Karpas-422 (cell line): ENCODE results near the gene PPL. TPM values are rescaled to one million over a fixed set of nuclear protein-coding genes. Genes with fewer than 3 reads are reported as not detected.

Experiments
- DNase-seq: peaks from one replicate; pipeline ENCODE4 v3.0.0-alpha.2; 2015
- H2AFZ ChIP-seq: fragments of 200-600 bp; sonication (generic); 2 replicates; pipeline ENCODE4 v1.6.1; 2014; ENCODE audit warnings: antibody characterized with exemption, low read length, mixed read lengths
- H3K27ac ChIP-seq: fragments of 200-600 bp; sonication (generic); 2 replicates; pipeline ENCODE4 v1.5.1; 2014; ENCODE audit warnings: mild to moderate bottlenecking, low read length, moderate library complexity
- H3K27me3 ChIP-seq: fragments of 200-600 bp; sonication (generic); 2 replicates; pipeline ENCODE4 v1.6.1; 2014; ENCODE audit warnings: low read length, mixed read lengths
- H3K36me3 ChIP-seq: fragments of 200-600 bp; sonication (generic); 2 replicates; pipeline ENCODE4 v1.6.1; 2014; ENCODE audit warnings: low read length, mixed read lengths; ENCODE audit not compliant: insufficient read depth
- H3K4me1 ChIP-seq: fragments of 200-600 bp; sonication (generic); 2 replicates; pipeline ENCODE4 v1.6.1; 2014; ENCODE audit warnings: mild to moderate bottlenecking, low read length, mixed read lengths
- H3K4me2 ChIP-seq: fragments of 200-600 bp; sonication (generic); 2 replicates; pipeline ENCODE4 v1.6.1; 2014; ENCODE audit warnings: low read length, low read depth, mild to moderate bottlenecking; ENCODE audit not compliant: poor library complexity, severe bottlenecking
- H3K4me3 ChIP-seq: fragments of 200-600 bp; sonication (generic); 2 replicates; pipeline ENCODE4 v1.5.1; 2014; ENCODE audit warnings: mild to moderate bottlenecking, antibody characterized with exemption, low read length, mixed read lengths
- H3K79me2 ChIP-seq: fragments of 200-600 bp; sonication (generic); 2 replicates; pipeline ENCODE4 v1.6.1; 2014; ENCODE audit warnings: mild to moderate bottlenecking, low read length, mixed read lengths
- H3K9ac ChIP-seq: fragments of 200-600 bp; sonication (generic); 2 replicates; pipeline ENCODE4 v1.6.0; 2014; ENCODE audit warnings: low read length
- H3K9me2 ChIP-seq: fragments of 200-600 bp; sonication (generic), shearing (Covaris generic); replicated peaks from 2 replicates; pipeline ENCODE4 v1.6.0; 2014; ENCODE audit warnings: mild to moderate bottlenecking, low read length, moderate library complexity; ENCODE audit not compliant: insufficient read depth
- H3K9me3 ChIP-seq: fragments of 300-700, 200-600 bp; sonication (generic); 2 replicates; pipeline ENCODE4 v1.6.1; 2014; ENCODE audit warnings: low read length, mixed read lengths
- H4K20me1 ChIP-seq: fragments of 200-600 bp; sonication (generic); 2 replicates; pipeline ENCODE4 v1.6.1; 2014; ENCODE audit warnings: mild to moderate bottlenecking, antibody characterized with exemption, low read length, low read depth; ENCODE audit not compliant: insufficient read depth
- total RNA-seq: library from RNA; depleted of rRNA; stranded (reverse); fragments of >200 nt; shearing (Covaris generic); gene quantifications from 2 replicates; pipeline ENCODE4 v1.2.3, GENCODE V29; 2014; ENCODE audit warnings: low replicate concordance

The PPL gene
- total RNA-seq, 1 experiment from 2014 or later: not detected

GRCh38 chr16:4877380-4877685, 59.6 kb downstream of the PPL start:
- Histone ChIP-seq H3K4me1 (no peaks in the 10 kb centered on the region), H3K4me3 (no peak overlapping the region), H3K27ac (no peak overlapping the region), H3K27me3 (no peaks in the 10 kb centered on the region), H3K9me2 (no peaks in the 10 kb centered on the region), H3K9ac (no peak overlapping the region), H3K4me2 (no peak overlapping the region), H3K9me3 (no peaks in the 10 kb centered on the region), H3K79me2 (no peaks in the 10 kb centered on the region), H3K36me3 (peaks cover 48% of the 10 kb centered on the region), H4K20me1 (no peaks in the 10 kb centered on the region), H2AFZ (no peak overlapping the region)
- DNase-seq: no peak

GRCh38 chr16:4876646-4877379, 60.1 kb downstream of the PPL start:
- H3K4me3 ChIP-seq: no peak overlapping the region
- no peak overlapping the region for H3K4me2 ChIP-seq
- no peak for DNase-seq
- H3K9ac ChIP-seq: no peak overlapping the region
- peaks cover 50% of the 10 kb centered on the region for H3K36me3 ChIP-seq
- peaks cover 3% of the 10 kb centered on the region; the same call in 1 of the 2 replicates for H3K79me2 ChIP-seq
- H2AFZ ChIP-seq: no peak overlapping the region
- H3K9me3 ChIP-seq: no peaks in the 10 kb centered on the region
- H3K4me1 ChIP-seq: no peaks in the 10 kb centered on the region
- no peaks in the 10 kb centered on the region for H3K27me3 ChIP-seq
- no peak overlapping the region for H3K27ac ChIP-seq
- no peaks in the 10 kb centered on the region for H4K20me1 ChIP-seq
- H3K9me2 ChIP-seq: no peaks in the 10 kb centered on the region

- H3K9me3 ChIP-seq: no peaks in the 10 kb centered on the region
- no peak overlapping the region for H3K9ac ChIP-seq
- no peak for DNase-seq
- H3K4me1 ChIP-seq: no peaks in the 10 kb centered on the region
- H3K36me3 ChIP-seq: peaks cover 46% of the 10 kb centered on the region
- no peaks in the 10 kb centered on the region for H3K27me3 ChIP-seq
- no peaks in the 10 kb centered on the region for H4K20me1 ChIP-seq
- H2AFZ ChIP-seq: no peak overlapping the region
- H3K4me2 ChIP-seq: no peak overlapping the region
- no peak overlapping the region for H3K4me3 ChIP-seq
- H3K27ac ChIP-seq: no peak overlapping the region
- peaks cover 3% of the 10 kb centered on the region; the same call in 1 of the 2 replicates for H3K79me2 ChIP-seq
- no peaks in the 10 kb centered on the region for H3K9me2 ChIP-seq
Observed at GRCh38 chr16:4874666-4875065, 62.3 kb downstream of the PPL start.

- no peaks in the 10 kb centered on the region for H3K4me1 ChIP-seq
- H3K4me3 ChIP-seq: no peak overlapping the region
- H3K27ac ChIP-seq: no peak overlapping the region
- no peak overlapping the region for H3K4me2 ChIP-seq
- no peak for DNase-seq
- H3K9me3 ChIP-seq: no peaks in the 10 kb centered on the region
- H3K36me3 ChIP-seq: peaks cover 37% of the 10 kb centered on the region; the same call in 1 of the 2 replicates
- no peaks in the 10 kb centered on the region for H3K9me2 ChIP-seq
- no peak overlapping the region for H3K9ac ChIP-seq
- H3K79me2 ChIP-seq: peaks cover 18% of the 10 kb centered on the region
- H3K27me3 ChIP-seq: no peaks in the 10 kb centered on the region
- H4K20me1 ChIP-seq: no peaks in the 10 kb centered on the region
- H2AFZ ChIP-seq: no peak overlapping the region
Observed at GRCh38 chr16:4873091-4873490, 63.9 kb downstream of the PPL start.

GRCh38 chr16:4871071-4871470, 65.9 kb downstream of the PPL start:
- Histone ChIP-seq H3K9me2 (no peaks in the 10 kb centered on the region), H3K4me3 (no peak overlapping the region), H4K20me1 (0 out of 2 replicates have a peak, but pooled peaks cover 10% of the 10 kb centered on the region), H2AFZ (no peak overlapping the region), H3K27ac (no peak overlapping the region), H3K36me3 (peaks cover 31% of the 10 kb centered on the region; the same call in 1 of the 2 replicates), H3K27me3 (no peaks in the 10 kb centered on the region), H3K4me1 (no peaks in the 10 kb centered on the region), H3K9ac (no peak overlapping the region), H3K9me3 (no peaks in the 10 kb centered on the region), H3K79me2 (peaks cover 37% of the 10 kb centered on the region), H3K4me2 (no peak overlapping the region)
- DNase-seq: no peak

GRCh38 chr16:4870138-4870671, 66.7 kb downstream of the PPL start:
- no peak for DNase-seq
- Histone ChIP-seq H3K27ac (no peak overlapping the region), H4K20me1 (0 out of 2 replicates have a peak, but pooled peaks cover 10% of the 10 kb centered on the region), H3K4me1 (no peaks in the 10 kb centered on the region), H3K9me2 (no peaks in the 10 kb centered on the region), H3K36me3 (peaks cover 27% of the 10 kb centered on the region; the same call in 1 of the 2 replicates), H3K4me2 (no peak overlapping the region), H3K9me3 (no peaks in the 10 kb centered on the region), H3K9ac (no peak overlapping the region), H3K4me3 (no peak overlapping the region), H3K27me3 (no peaks in the 10 kb centered on the region), H3K79me2 (peaks cover 43% of the 10 kb centered on the region), H2AFZ (no peak overlapping the region)

GRCh38 chr16:4869147-4869805, 67.7 kb downstream of the PPL start:
- Histone ChIP-seq H2AFZ (no peak overlapping the region), H3K4me3 (no peak overlapping the region), H3K27ac (no peak overlapping the region), H3K9me3 (no peaks in the 10 kb centered on the region), H4K20me1 (0 out of 2 replicates have a peak, but pooled peaks cover 10% of the 10 kb centered on the region), H3K79me2 (peaks cover 53% of the 10 kb centered on the region), H3K9ac (no peak overlapping the region), H3K4me2 (no peak overlapping the region), H3K36me3 (peaks cover 27% of the 10 kb centered on the region; the same call in 1 of the 2 replicates), H3K4me1 (peaks cover 2% of the 10 kb centered on the region), H3K9me2 (no peaks in the 10 kb centered on the region), H3K27me3 (no peaks in the 10 kb centered on the region)
- DNase-seq: no peak

GRCh38 chr16:4868535-4868934, 68.4 kb downstream of the PPL start:
- no peak overlapping the region for H3K27ac ChIP-seq
- H3K4me1 ChIP-seq: peaks cover 10% of the 10 kb centered on the region
- H3K9me2 ChIP-seq: no peaks in the 10 kb centered on the region
- H3K4me2 ChIP-seq: no peak overlapping the region
- no peak for DNase-seq
- H4K20me1 ChIP-seq: peaks cover 10% of the 10 kb centered on the region; the same call in 1 of the 2 replicates
- no peak overlapping the region for H3K4me3 ChIP-seq
- no peak overlapping the region for H3K9ac ChIP-seq
- H3K27me3 ChIP-seq: no peaks in the 10 kb centered on the region
- no peaks in the 10 kb centered on the region for H3K9me3 ChIP-seq
- peaks cover 21% of the 10 kb centered on the region; the same call in 1 of the 2 replicates for H3K36me3 ChIP-seq
- H3K79me2 ChIP-seq: peaks cover 60% of the 10 kb centered on the region
- H2AFZ ChIP-seq: no peak overlapping the region
